Progenitor cell of endocrine pancreas (in vitro differentiated cells): ENCODE results near the gene CD93. TPM values are rescaled to one million over a fixed set of nuclear protein-coding genes. Genes with fewer than 3 reads are reported as not detected.

Source experiments
- DNase-seq: peaks from one replicate; pipeline ENCODE4 v3.0.0; 2021; ENCODE audit warnings: low spot score; ENCODE audit not compliant: unreplicated experiment
- H3K27ac Mint-ChIP-seq: 2 replicates; pipeline ENCODE4 v1.8.0; 2021; ENCODE audit warnings: mild to moderate bottlenecking, moderate library complexity, mixed read lengths
- H3K27me3 Mint-ChIP-seq: 2 replicates; pipeline ENCODE4 v1.8.0; 2021; ENCODE audit warnings: mixed read lengths
- H3K36me3 Mint-ChIP-seq: 2 replicates; pipeline ENCODE4 v1.8.0; 2022; ENCODE audit warnings: mixed read lengths; ENCODE audit not compliant: insufficient read depth
- H3K4me1 Mint-ChIP-seq: 2 replicates; pipeline ENCODE4 v1.8.0; 2021; ENCODE audit warnings: low read depth, mixed read lengths
- H3K4me3 Mint-ChIP-seq: 2 replicates; pipeline ENCODE4 v1.8.0; 2021; ENCODE audit warnings: low read depth, mild to moderate bottlenecking, moderate library complexity, mixed read lengths
- H3K9me3 Mint-ChIP-seq: 2 replicates; pipeline ENCODE4 v1.8.0; 2021; ENCODE audit warnings: low read depth, mixed read lengths
- total RNA-seq: library from RNA; stranded (reverse); gene quantifications from 2 replicates; pipeline ENCODE4 v1.2.1, GENCODE V29; 2021
- TF ChIP-seq, protein P1 (sequence below): fragments of 200-600 bp; sonication (generic); IDR thresholded peaks from one replicate; pipeline ENCODE4 v1.5.0; 2021; ENCODE audit warnings: antibody characterized with exemption, mild to moderate bottlenecking; ENCODE audit not compliant: unreplicated experiment

Gene CD93
- total RNA-seq, 1 donor from 2014 or later, result not detected

DNA sequence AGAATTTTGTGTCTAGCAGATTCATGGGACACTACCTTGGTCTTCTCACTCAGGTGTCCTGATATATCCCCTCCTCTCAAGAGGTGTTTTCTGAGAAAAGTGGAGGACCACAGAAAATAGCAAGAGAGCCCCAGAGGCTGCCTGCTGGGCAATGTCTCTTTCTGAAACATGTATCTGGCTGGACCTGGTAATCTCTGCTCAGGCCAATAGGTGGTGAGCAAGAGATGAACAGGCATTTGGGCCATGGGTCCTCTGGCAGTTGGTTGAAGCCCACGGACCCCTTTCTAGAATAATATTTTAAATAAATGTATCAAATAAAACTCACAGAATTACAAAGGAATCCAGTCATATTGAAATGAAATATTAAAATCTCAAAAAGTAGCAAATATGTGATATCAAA lies 27.9 kb downstream of the CD93 start:
- TF ChIP-seq, protein P1, sequence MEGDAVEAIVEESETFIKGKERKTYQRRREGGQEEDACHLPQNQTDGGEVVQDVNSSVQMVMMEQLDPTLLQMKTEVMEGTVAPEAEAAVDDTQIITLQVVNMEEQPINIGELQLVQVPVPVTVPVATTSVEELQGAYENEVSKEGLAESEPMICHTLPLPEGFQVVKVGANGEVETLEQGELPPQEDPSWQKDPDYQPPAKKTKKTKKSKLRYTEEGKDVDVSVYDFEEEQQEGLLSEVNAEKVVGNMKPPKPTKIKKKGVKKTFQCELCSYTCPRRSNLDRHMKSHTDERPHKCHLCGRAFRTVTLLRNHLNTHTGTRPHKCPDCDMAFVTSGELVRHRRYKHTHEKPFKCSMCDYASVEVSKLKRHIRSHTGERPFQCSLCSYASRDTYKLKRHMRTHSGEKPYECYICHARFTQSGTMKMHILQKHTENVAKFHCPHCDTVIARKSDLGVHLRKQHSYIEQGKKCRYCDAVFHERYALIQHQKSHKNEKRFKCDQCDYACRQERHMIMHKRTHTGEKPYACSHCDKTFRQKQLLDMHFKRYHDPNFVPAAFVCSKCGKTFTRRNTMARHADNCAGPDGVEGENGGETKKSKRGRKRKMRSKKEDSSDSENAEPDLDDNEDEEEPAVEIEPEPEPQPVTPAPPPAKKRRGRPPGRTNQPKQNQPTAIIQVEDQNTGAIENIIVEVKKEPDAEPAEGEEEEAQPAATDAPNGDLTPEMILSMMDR, result no peak
- H3K9me3 Mint-ChIP-seq, result peaks cover 3% of the 10 kb centered on the region
- no peaks in the 10 kb centered on the region for H3K36me3 Mint-ChIP-seq
- no peak overlapping the region for H3K27ac Mint-ChIP-seq
- H3K4me3 Mint-ChIP-seq, result no peak overlapping the region
- H3K27me3 Mint-ChIP-seq, result peaks cover 30% of the 10 kb centered on the region
- DNase-seq, result no peak
- no peaks in the 10 kb centered on the region for H3K4me1 Mint-ChIP-seq

GRCh38 chr20:23052904-23053303 lies 33.2 kb downstream of the CD93 start:
- Mint-ChIP-seq H3K36me3 (no peaks in the 10 kb centered on the region), H3K4me3 (no peak overlapping the region), H3K27me3 (peaks cover 53% of the 10 kb centered on the region), H3K9me3 (peaks cover 3% of the 10 kb centered on the region), H3K27ac (no peak overlapping the region), H3K4me1 (peaks cover 11% of the 10 kb centered on the region)
- no peak for DNase-seq
- TF ChIP-seq, protein P1, result no peak

GRCh38 chr20:23050847-23051627 lies 35.1 kb downstream of the CD93 start:
- Mint-ChIP-seq H3K27me3 (peaks cover 64% of the 10 kb centered on the region), H3K27ac (peak overlapping the region; percentile 90), H3K36me3 (no peaks in the 10 kb centered on the region), H3K4me1 (peaks cover 11% of the 10 kb centered on the region), H3K4me3 (peak overlapping the region; percentile 85), H3K9me3 (no peaks in the 10 kb centered on the region)
- peak; percentile 83 for DNase-seq
- TF ChIP-seq, protein P1, result peak; percentile 80

DNA sequence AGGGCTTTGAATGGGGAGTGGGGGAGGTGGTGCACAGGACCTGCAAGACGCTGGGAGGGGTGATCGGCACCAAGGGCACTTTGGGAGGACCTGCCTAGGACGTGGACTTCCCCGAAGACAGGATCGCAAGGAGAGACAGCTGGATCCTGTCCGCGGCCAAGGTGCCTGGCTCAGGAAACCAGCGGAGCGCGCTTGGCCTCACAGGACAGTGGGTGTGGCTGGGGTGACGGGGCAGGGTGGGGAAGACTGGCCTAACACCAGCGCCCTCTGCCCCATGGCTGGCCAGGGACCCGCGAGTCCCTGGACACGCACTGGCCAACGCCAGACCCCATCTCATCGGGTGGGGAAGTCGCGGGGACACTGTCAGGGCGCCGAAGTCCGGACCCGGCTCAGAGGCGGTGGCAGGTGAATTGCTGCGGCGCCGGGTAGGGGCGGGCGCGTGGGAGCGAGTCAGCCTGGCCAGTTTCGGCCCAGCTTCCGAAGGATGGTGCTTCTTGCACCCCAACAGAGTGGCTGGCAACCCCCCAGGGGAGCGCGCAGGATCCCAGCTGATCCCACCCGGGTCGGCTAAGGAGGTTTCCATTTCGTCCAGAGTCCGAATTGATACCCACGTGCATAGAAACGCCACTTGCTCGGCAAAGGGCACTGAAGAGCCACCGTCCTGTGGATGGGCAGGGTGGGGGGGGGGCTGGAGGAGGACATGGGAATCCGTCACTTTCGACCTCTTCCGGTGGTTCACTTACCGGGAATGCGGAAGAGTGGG lies 35.9 kb downstream of the CD93 start:
- peaks cover 69% of the 10 kb centered on the region for H3K27me3 Mint-ChIP-seq
- H3K4me1 Mint-ChIP-seq, result peaks cover 11% of the 10 kb centered on the region
- peak; percentile 15 for DNase-seq
- peak overlapping the region; percentile 85 for H3K4me3 Mint-ChIP-seq
- H3K27ac Mint-ChIP-seq, result no peak overlapping the region
- no peaks in the 10 kb centered on the region for H3K9me3 Mint-ChIP-seq
- no peaks in the 10 kb centered on the region for H3K36me3 Mint-ChIP-seq
- TF ChIP-seq, protein P1, result no peak

DNA sequence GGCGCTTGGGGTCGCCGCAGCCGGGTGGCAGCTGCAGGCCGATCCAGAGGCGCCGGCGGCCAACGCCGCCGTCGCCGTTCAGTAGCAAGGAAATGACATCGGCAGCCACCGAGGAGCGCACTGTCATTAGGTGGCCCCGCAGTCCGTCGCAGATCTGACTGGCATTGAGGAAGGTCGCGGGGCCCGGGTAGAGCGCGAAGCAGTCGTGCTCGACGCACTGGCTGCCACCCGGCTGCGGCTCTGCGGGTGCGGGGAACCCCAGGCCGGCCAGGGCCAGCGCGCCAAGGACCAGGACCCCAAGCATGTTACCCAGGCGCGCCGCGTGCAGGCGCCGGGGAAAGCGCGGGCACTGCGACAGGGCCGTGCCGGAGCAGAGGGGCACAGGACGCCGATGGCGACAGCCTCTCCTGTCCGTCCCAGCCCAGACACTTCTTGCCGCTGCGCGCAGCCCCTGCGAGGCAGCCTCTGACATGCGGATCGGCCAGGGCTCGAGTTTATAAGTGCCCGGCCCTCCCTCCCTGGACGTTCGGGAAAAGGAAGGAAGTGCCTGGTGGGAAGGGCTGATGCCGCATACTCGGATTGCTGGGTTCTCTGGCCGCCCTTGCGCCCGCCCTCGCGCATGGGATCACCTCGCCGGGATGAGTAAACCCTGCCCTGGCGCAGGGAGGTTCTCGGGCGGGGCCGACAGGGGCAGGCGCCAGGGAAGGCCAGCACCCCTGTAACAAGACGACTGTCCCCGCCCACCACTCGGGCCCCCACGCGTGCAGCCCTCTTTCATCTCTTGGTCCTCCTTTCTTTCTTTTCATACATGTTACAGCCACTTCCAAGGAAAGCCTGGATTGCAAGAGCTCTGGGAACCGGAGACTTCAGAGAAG lies 36.7 kb downstream of the CD93 start, which contains the start of gene THBD:
THBD (minus strand) TSS at position 472 of the 875 bp plus-strand sequence; CDS start at position 304, 168 bp downstream.
- DNase-seq, result no peak
- peak within 1 kb of the TSS; percentile 85 for H3K4me3 Mint-ChIP-seq
- peaks cover 78% of the 10 kb centered on the region for H3K27me3 Mint-ChIP-seq
- peaks cover 11% of the 10 kb centered on the region for H3K4me1 Mint-ChIP-seq
- TF ChIP-seq, protein P1, result no peak
- no peaks in the 10 kb centered on the region for H3K9me3 Mint-ChIP-seq
- H3K27ac Mint-ChIP-seq, result no peak within 1 kb of the TSS
- no peaks in the 10 kb centered on the region for H3K36me3 Mint-ChIP-seq
